NB4 (cell line): ENCODE data around the gene HRCT1.
"Not testable (repeated sequence)": the region's sequence is repeated elsewhere in the genome, so short reads cannot be mapped to it uniquely, and the experiment has no call there.

Experiments used
- DNase-seq: peaks from one replicate; pipeline ENCODE4 v3.0.0; 2010; ENCODE audit warnings: low read depth
- H3K4me3 ChIP-seq: one replicate; pipeline ENCODE4 v1.5.1; 2011; ENCODE audit warnings: mild to moderate bottlenecking, low read depth, low read length, moderate library complexity
- MYC ChIP-seq: IDR thresholded peaks from 2 replicates; pipeline ENCODE4 v1.6.1; 2011; ENCODE audit warnings: low read depth, low read length
- POLR2A ChIP-seq: IDR thresholded peaks from 2 replicates; pipeline ENCODE4 v1.6.1; 2011; ENCODE audit warnings: mild to moderate bottlenecking; ENCODE audit not compliant: insufficient read length; ENCODE audit errors: extremely low read depth
- TF ChIP-seq, protein P1 (sequence below): IDR thresholded peaks from one replicate; pipeline ENCODE4 v1.5.1; 2012; ENCODE audit warnings: low read depth, low read length
- TF ChIP-seq, protein P2 (sequence below): IDR thresholded peaks from 2 replicates; pipeline ENCODE4 v1.6.1; 2011; ENCODE audit warnings: low read depth, low read length

Gene HRCT1

DNA sequence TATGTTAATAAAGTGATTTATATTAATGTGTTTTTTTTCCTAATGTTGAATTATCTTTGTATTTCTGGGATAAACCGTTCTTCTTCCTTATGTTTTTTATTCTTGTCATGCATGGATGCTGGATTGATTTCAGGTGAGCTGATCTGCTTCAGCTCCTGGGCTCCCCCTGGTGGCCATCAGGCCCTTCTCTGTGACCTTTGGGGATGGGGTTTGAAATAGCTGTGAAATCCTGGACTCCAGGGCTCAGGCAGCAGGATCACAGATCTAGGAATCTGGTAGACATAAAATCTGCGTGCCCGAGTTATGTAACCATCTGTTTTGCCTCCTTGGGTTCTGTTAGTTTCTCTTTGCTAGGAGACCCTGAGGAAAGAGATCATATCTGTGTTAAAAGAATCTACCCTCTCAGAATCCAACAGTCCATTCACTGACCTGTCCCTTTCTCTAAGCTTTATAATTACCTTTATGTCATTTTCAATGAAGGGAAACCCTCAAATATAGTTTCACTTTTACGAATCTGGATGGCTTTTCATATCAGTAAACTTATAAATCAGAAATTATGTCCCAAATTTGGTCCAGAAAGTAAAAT lies 23.6 kb upstream of the HRCT1 start:
- TF ChIP-seq, protein P1, sequence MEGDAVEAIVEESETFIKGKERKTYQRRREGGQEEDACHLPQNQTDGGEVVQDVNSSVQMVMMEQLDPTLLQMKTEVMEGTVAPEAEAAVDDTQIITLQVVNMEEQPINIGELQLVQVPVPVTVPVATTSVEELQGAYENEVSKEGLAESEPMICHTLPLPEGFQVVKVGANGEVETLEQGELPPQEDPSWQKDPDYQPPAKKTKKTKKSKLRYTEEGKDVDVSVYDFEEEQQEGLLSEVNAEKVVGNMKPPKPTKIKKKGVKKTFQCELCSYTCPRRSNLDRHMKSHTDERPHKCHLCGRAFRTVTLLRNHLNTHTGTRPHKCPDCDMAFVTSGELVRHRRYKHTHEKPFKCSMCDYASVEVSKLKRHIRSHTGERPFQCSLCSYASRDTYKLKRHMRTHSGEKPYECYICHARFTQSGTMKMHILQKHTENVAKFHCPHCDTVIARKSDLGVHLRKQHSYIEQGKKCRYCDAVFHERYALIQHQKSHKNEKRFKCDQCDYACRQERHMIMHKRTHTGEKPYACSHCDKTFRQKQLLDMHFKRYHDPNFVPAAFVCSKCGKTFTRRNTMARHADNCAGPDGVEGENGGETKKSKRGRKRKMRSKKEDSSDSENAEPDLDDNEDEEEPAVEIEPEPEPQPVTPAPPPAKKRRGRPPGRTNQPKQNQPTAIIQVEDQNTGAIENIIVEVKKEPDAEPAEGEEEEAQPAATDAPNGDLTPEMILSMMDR: peak; percentile 83
- TF ChIP-seq POLR2A: no peak
- TF ChIP-seq MYC: no peak
- TF ChIP-seq, protein P2, sequence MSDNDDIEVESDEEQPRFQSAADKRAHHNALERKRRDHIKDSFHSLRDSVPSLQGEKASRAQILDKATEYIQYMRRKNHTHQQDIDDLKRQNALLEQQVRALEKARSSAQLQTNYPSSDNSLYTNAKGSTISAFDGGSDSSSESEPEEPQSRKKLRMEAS: no peak
- DNase-seq: peak; percentile 52
- no peak overlapping the region for H3K4me3 ChIP-seq

DNA sequence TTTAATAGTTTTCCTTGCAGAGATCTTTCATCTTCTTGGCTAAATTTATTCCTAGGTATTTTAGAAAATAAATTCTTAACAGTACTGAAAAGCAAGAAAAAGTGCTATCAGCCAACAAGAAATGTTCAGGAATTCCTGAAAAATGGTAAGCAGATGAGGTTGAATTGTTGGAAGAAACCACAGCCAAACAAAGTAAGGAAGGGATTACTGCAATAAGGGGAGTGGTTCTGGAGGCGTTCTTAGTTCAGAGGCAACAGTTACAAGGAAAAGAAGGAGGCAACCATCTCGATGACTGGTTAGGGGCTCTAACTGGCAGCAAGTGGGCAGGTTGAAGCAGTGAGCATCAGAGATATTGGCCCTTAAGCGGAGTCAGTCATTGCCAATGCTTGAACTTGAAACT lies 23.0 kb upstream of the HRCT1 start:
- H3K4me3 ChIP-seq: no peak overlapping the region
- no peak for DNase-seq
- TF ChIP-seq, protein P1: no peak
- TF ChIP-seq MYC (no peak), POLR2A (no peak)
- TF ChIP-seq, protein P2: no peak

DNA sequence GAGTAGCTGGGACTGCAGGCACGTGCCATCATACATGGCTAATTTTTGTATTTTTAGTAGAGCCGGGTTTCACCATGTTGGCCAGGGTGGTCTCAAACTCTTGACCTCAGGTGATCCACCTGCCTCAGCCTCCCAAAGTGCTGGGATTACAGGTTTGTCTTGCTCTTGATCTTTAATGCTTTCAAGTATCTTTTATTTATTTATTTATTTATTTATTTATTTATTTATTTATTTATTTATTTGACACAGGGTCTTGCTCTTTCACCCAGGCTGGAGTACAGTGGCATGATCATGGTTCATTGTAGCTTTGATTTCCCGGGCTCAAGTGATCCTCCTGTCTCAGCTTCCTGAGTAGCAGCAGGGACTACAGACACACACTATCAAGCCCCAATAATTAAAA lies 21.1 kb upstream of the HRCT1 start:
- not testable (repeated sequence) for DNase-seq, H3K4me3 ChIP-seq

DNA sequence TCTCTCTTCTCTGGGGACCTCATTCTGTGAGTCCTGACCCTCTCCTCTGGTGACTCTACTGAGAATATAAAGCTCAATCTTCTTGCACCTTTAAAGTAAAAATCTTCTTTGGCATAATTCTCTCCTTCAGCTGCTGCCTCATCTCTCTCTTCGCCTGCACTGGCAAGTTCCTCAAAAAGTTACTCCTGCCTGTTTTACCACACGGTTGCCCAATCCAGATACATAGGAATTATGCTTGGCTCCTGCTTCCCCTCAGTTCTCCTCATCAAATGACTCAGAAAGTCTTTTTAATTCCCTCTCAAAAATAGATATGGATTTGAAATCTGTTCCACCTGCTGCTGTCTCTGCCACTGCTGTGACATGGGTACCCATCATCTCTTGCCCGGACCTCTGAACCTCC lies 14.4 kb upstream of the HRCT1 start:
- no peak overlapping the region for H3K4me3 ChIP-seq
- TF ChIP-seq, protein P2: no peak
- TF ChIP-seq, protein P1: no peak
- TF ChIP-seq POLR2A: no peak
- TF ChIP-seq MYC: no peak
- peak; percentile 44 for DNase-seq

DNA sequence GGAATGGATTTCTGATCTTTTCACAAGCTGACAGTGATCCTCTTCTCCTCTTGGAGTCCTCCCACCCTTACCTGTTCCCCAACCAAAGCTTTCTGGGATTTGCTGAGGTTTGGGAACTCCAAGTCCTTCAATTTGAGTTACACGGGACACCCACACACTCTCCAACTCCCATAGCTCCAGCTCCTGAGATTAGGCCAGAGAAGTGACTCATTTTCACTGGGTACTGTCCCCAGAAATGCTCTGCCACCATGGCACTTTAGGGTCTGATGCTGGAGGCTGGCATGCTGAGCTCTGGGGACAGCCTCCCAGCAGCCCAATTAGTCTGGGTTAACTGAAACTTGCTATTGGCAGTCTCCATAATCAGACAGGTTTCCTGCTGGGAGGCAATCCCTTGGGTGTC lies 14.0 kb upstream of the HRCT1 start:
- DNase-seq: no peak
- TF ChIP-seq MYC (no peak), POLR2A (no peak)
- TF ChIP-seq, protein P1: no peak
- TF ChIP-seq, protein P2: no peak
- H3K4me3 ChIP-seq: no peak overlapping the region

DNA sequence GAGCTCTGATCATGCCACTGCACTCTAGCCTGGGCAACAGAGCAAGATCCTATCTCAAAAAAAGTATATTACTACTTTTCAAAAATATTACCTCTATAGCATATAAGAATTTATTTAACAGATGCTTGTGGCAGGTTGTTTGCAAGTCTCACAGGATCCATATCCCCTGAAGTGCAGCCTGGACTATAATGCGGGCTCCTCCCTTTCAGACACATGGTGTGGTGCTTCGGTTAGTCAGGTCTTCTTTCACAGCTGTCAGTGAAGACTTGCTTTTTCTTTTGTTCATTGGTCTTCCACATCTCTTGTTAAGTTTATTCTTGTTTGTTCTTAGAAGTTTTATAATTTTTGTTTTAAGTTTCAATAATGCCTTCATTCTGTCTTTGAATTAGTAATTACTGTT lies 9.4 kb upstream of the HRCT1 start:
- H3K4me3 ChIP-seq: no peak overlapping the region
- TF ChIP-seq MYC: no peak
- TF ChIP-seq, protein P2: no peak
- TF ChIP-seq POLR2A: no peak
- TF ChIP-seq, protein P1: no peak
- no peak for DNase-seq

DNA sequence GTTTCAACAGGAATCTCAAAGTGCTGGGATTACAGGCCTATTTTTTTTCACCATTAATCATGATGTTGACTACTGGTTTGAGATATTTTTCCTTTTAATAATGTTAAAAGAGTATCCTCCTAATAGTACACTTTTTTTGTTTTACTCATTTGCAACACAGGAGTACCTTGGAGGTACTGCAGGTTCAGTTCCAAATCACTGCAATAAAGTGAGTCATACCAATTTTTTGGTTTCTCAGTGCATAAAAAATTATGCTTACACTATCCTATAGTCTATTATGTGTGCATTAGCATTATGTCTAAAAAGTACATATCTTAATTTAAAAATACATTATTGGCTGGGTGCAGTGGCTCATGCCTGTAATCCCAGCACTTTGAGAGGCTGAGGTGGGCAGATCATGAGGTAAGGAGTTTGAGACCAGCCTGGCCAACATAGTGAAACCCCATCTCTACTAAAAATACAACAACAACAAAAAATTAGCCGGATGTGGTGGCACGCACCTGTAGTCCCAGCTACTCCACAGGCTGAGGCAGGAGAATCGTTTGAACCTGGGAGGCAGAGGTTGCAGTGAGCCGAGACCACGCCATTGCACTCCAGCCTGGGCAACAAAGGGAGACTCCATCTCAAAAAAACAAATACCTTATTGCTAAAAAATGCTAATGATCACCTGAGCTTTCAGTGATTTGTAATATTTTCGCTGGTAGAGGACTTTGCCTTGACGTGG lies 8.5 kb upstream of the HRCT1 start:
- not testable (repeated sequence) for H3K4me3 ChIP-seq, DNase-seq
